ENCODE measurements around the gene SLC4A5. TPM values are rescaled to one million over a fixed set of nuclear protein-coding genes. Genes with fewer than 3 reads are reported as not detected.

Gene SLC4A5
- 1 to 10 TPM; 1.8 to 2.0 TPM for total RNA-seq

- ATAC-seq (no peak), DNase-seq (no peak)
- H3K9me3 Mint-ChIP-seq: no peaks in the 10 kb centered on the region
- H3K27me3 Mint-ChIP-seq: no peaks in the 10 kb centered on the region
- H3K27ac Mint-ChIP-seq: no peak within 1 kb of the TSS
- no peak for TF ChIP-seq CTCF (IDR thresholded peaks at IDR 0.05)
- H3K36me3 Mint-ChIP-seq (ENCODE audit: low read depth): no peaks in the 10 kb centered on the region
- ChIA-PET CTCF (interaction anchor here (1.4 to 5.7 kb wide), 2 partner anchors 9 to 78 kb away, joined by 3 to 54 read pairs; no protein-coding TSS in a partner anchor), POLR2A (no interaction called here)
- H3K4me1 Mint-ChIP-seq (ENCODE audit: low read depth): no peaks in the 10 kb centered on the region
- intact Hi-C loops (cut with micrococcal nuclease): no loop called here
- no peak within 1 kb of the TSS for H3K4me3 Mint-ChIP-seq
These were observed at the start of gene SLC4A5 for GRCh38 chr2:74343316-74343715. Gene SLC4A5, minus strand, starts transcription at chr2:74343416. Its CDS starts 28,393 bp downstream, at chr2:74315023.

- TF ChIP-seq CTCF (IDR thresholded peaks at IDR 0.05): no peak
- Mint-ChIP-seq H3K4me3 (peak overlapping the region; percentile 86), H3K9me3 (no peaks in the 10 kb centered on the region), H3K36me3 (ENCODE audit: low read depth) (no peaks in the 10 kb centered on the region), H3K27ac (peak overlapping the region; percentile 45), H3K27me3 (no peaks in the 10 kb centered on the region), H3K4me1 (ENCODE audit: low read depth) (peaks cover 2% of the 10 kb centered on the region)
- ATAC-seq (no peak), DNase-seq (no peak)
- intact Hi-C loops (cut with micrococcal nuclease): loop anchor here (10.0 kb wide), 1 partner anchor 138 kb away; no protein-coding TSS in a partner anchor
- CTCF ChIA-PET: interaction anchor here (0.7 to 3.6 kb wide), 15 partner anchors 9 to 712 kb away, joined by 3 to 24 read pairs (median 4); partner anchors contain the start of genes CCDC142, INO80B, MOB1A and STAMBP
- POLR2A ChIA-PET: interaction anchor here (0.6 to 2.2 kb wide), 10 partner anchors 10 to 189 kb away, joined by 3 to 9 read pairs (median 3); partner anchors contain the start of genes C2orf81, INO80B and WDR54
These were observed 49.2 kb upstream of the SLC4A5 start for GRCh38 chr2:74392449-74392743.

GRCh38 chr2:74391580-74392448 is 48.6 kb upstream of the SLC4A5 start:
- intact Hi-C loops (cut with micrococcal nuclease): loop anchor here (10.0 kb wide), 1 partner anchor 137 kb away; no protein-coding TSS in a partner anchor
- DNase-seq (peak; percentile 95), ATAC-seq (peak; percentile 92)
- Mint-ChIP-seq H3K4me3 (peak overlapping the region; percentile 86), H3K27ac (peak overlapping the region; percentile 99), H3K9me3 (no peaks in the 10 kb centered on the region), H3K27me3 (no peaks in the 10 kb centered on the region), H3K36me3 (ENCODE audit: low read depth) (no peaks in the 10 kb centered on the region), H3K4me1 (ENCODE audit: low read depth) (peaks cover 2% of the 10 kb centered on the region)
- CTCF ChIA-PET: interaction anchor here (0.7 to 3.6 kb wide), 34 partner anchors 10 to 712 kb away, joined by 3 to 24 read pairs (median 4); partner anchors contain the start of genes CCDC142, DCTN1, INO80B and MOB1A
- peak; percentile 96 for TF ChIP-seq CTCF (IDR thresholded peaks at IDR 0.05)
- POLR2A ChIA-PET: interaction anchor here (0.6 to 2.2 kb wide), 14 partner anchors 10 to 195 kb away, joined by 3 to 9 read pairs (median 3); partner anchors contain the start of genes C2orf81, INO80B and WDR54

- DNase-seq: no peak
- Mint-ChIP-seq H3K4me3 (peak overlapping the region; percentile 86), H3K9me3 (no peaks in the 10 kb centered on the region), H3K27ac (peak overlapping the region; percentile 99), H3K27me3 (no peaks in the 10 kb centered on the region), H3K36me3 (ENCODE audit: low read depth) (no peaks in the 10 kb centered on the region), H3K4me1 (ENCODE audit: low read depth) (peaks cover 2% of the 10 kb centered on the region)
- ATAC-seq: peak; percentile 21
- POLR2A ChIA-PET: interaction anchor here (0.6 to 2.2 kb wide), 12 partner anchors 9 to 243 kb away, joined by 3 to 9 read pairs (median 3); partner anchors contain the start of genes BOLA3, C2orf81, INO80B and WDR54
- TF ChIP-seq CTCF (IDR thresholded peaks at IDR 0.05): no peak
- CTCF ChIA-PET: interaction anchor here (0.7 to 3.6 kb wide), 32 partner anchors 9 to 711 kb away, joined by 3 to 24 read pairs (median 4); partner anchors contain the start of genes CCDC142, DCTN1, INO80B and MOB1A
- intact Hi-C loops (cut with micrococcal nuclease): loop anchor here (10.0 kb wide), 1 partner anchor 136 kb away; no protein-coding TSS in a partner anchor
These were observed 48.0 kb upstream of the SLC4A5 start for GRCh38 chr2:74391209-74391579.
